Endothelial cell (in vitro differentiated cells): ENCODE measurements around the gene ANAPC13. TPM values are rescaled to one million over a fixed set of nuclear protein-coding genes. Genes with fewer than 3 reads are reported as not detected.

Experiments used
- DNase-seq: peaks from one replicate; pipeline ENCODE4 v3.0.0; 2021; ENCODE audit warnings: low spot score
- H3K27ac Mint-ChIP-seq: one replicate; pipeline ENCODE4 v1.8.0; 2021; ENCODE audit warnings: mixed read lengths, inconsistent platforms; ENCODE audit not compliant: unreplicated experiment
- H3K27me3 Mint-ChIP-seq: one replicate; pipeline ENCODE4 v1.8.0; 2021; ENCODE audit warnings: mild to moderate bottlenecking, moderate library complexity, mixed read lengths, inconsistent platforms; ENCODE audit not compliant: unreplicated experiment
- H3K36me3 Mint-ChIP-seq: one replicate; pipeline ENCODE4 v1.8.0; 2021; ENCODE audit warnings: mild to moderate bottlenecking, low read depth, mixed read lengths, inconsistent platforms; ENCODE audit not compliant: unreplicated experiment
- H3K4me1 Mint-ChIP-seq: one replicate; pipeline ENCODE4 v1.8.0; 2021; ENCODE audit warnings: mild to moderate bottlenecking, mixed read lengths, inconsistent platforms; ENCODE audit not compliant: unreplicated experiment
- H3K4me3 Mint-ChIP-seq: one replicate; pipeline ENCODE4 v1.8.0; 2021; ENCODE audit warnings: mild to moderate bottlenecking, mixed read lengths, inconsistent platforms; ENCODE audit not compliant: unreplicated experiment
- H3K9me3 Mint-ChIP-seq: one replicate; pipeline ENCODE4 v1.8.0; 2021; ENCODE audit warnings: mixed read lengths, inconsistent platforms; ENCODE audit not compliant: unreplicated experiment
- CTCF ChIP-seq: fragments of 200-600 bp; sonication (generic); IDR thresholded peaks from one replicate; pipeline ENCODE4 v1.5.0; 2021; ENCODE audit warnings: antibody characterized with exemption; ENCODE audit not compliant: unreplicated experiment
- total RNA-seq: library from RNA; stranded (reverse); fragmentation: NEBNext Ultra II Directional; extraction: Animal tissue kit (Norgen Biotek cat#: 25700); gene quantifications from one replicate; pipeline ENCODE4 v1.2.1, GENCODE V29; 2021; ENCODE audit not compliant: unreplicated experiment

Gene ANAPC13
- total RNA-seq, 1 donor from 2014 or later: 59.4 TPM

GRCh38 chr3:134472831-134473230 is 13.0 kb downstream of the ANAPC13 start:
- TF ChIP-seq CTCF: no peak
- no peak for DNase-seq
- Mint-ChIP-seq H3K9me3 (no peaks in the 10 kb centered on the region), H3K27ac (no peak overlapping the region), H3K4me1 (no peaks in the 10 kb centered on the region), H3K4me3 (no peak overlapping the region), H3K27me3 (peaks cover 2% of the 10 kb centered on the region), H3K36me3 (peaks cover 10% of the 10 kb centered on the region)

GRCh38 chr3:134471521-134472193 is 14.1 kb downstream of the ANAPC13 start:
- Mint-ChIP-seq H3K27ac (no peak overlapping the region), H3K4me1 (peaks cover 3% of the 10 kb centered on the region), H3K9me3 (no peaks in the 10 kb centered on the region), H3K27me3 (peaks cover 4% of the 10 kb centered on the region), H3K4me3 (no peak overlapping the region), H3K36me3 (peaks cover 3% of the 10 kb centered on the region)
- TF ChIP-seq CTCF: no peak
- no peak for DNase-seq

- no peak for TF ChIP-seq CTCF
- peaks cover 1% of the 10 kb centered on the region for H3K27me3 Mint-ChIP-seq
- H3K4me1 Mint-ChIP-seq: peaks cover 15% of the 10 kb centered on the region
- H3K4me3 Mint-ChIP-seq: no peak overlapping the region
- H3K9me3 Mint-ChIP-seq: no peaks in the 10 kb centered on the region
- H3K27ac Mint-ChIP-seq: no peak overlapping the region
- no peaks in the 10 kb centered on the region for H3K36me3 Mint-ChIP-seq
- DNase-seq: no peak
These were observed 17.3 kb downstream of the ANAPC13 start for GRCh38 chr3:134468519-134468918.

GRCh38 chr3:134466331-134466730 is 19.5 kb downstream of the ANAPC13 start:
- peaks cover 28% of the 10 kb centered on the region for H3K4me1 Mint-ChIP-seq
- no peaks in the 10 kb centered on the region for H3K9me3 Mint-ChIP-seq
- no peaks in the 10 kb centered on the region for H3K36me3 Mint-ChIP-seq
- H3K27me3 Mint-ChIP-seq: peaks cover 1% of the 10 kb centered on the region
- H3K4me3 Mint-ChIP-seq: no peak overlapping the region
- H3K27ac Mint-ChIP-seq: no peak overlapping the region
- no peak for DNase-seq
- TF ChIP-seq CTCF: no peak

GRCh38 chr3:134464689-134465365 is 21.0 kb downstream of the ANAPC13 start:
- no peak overlapping the region for H3K27ac Mint-ChIP-seq
- no peaks in the 10 kb centered on the region for H3K36me3 Mint-ChIP-seq
- TF ChIP-seq CTCF: no peak
- H3K27me3 Mint-ChIP-seq: peaks cover 1% of the 10 kb centered on the region
- no peak for DNase-seq
- peaks cover 31% of the 10 kb centered on the region for H3K4me1 Mint-ChIP-seq
- H3K9me3 Mint-ChIP-seq: no peaks in the 10 kb centered on the region
- no peak overlapping the region for H3K4me3 Mint-ChIP-seq
